Measurements from ENCODE around the gene GNPTG. TPM values are rescaled to one million over a fixed set of nuclear protein-coding genes. Genes with fewer than 3 reads are reported as not detected.
A peak's percentile ranks its signal among the peaks of the same experiment; 100 is the strongest.

The GNPTG gene
- total and polyA plus RNA-seq, 2 donors from 2014 or later: 88.7 to 138 TPM

GRCh38 chr16:1363501-1364041 is 11.8 kb downstream of the GNPTG start:
- intact Hi-C loops (cut with DNase I): no loop called here
- H3K9me3 ChIP-seq (ENCODE audit: control insufficient read depth in 2 of 3, insufficient read depth in 1 of 3, low read length in 3 of 3): no peaks in the 10 kb centered on the region

GRCh38 chr16:1364510-1364909 is 12.8 kb downstream of the GNPTG start:
- Histone ChIP-seq H3K27me3 (ENCODE audit: control insufficient read depth, insufficient read depth, low read length) (no peaks in the 10 kb centered on the region), H3K4me1 (ENCODE audit: control insufficient read depth in 2 of 3, insufficient read depth in 2 of 3, low read depth in 1 of 3, low read length in 3 of 3) (no peaks in the 10 kb centered on the region), H3K9me3 (ENCODE audit: control insufficient read depth in 2 of 3, insufficient read depth in 1 of 3, low read length in 3 of 3) (no peaks in the 10 kb centered on the region), H3K9ac (ENCODE audit: low read length in 3 of 3) (no peak overlapping the region), H3K36me3 (ENCODE audit: control insufficient read depth in 2 of 3, insufficient read depth in 3 of 3, low read length in 3 of 3) (peaks cover 0 to 26% (median 6%) of the 10 kb centered on the region in 3 donors), H3K4me3 (ENCODE audit: low read length in 3 of 3) (no peak overlapping the region), H3K27ac (ENCODE audit: low read depth in 2 of 2, low read length in 2 of 2) (no peak overlapping the region)
- DNase-seq: peak in 1 of 5 donors; percentile 78
- FAIRE-seq: no peak
- intact Hi-C loops (cut with DNase I): no loop called here
- no peak for TF ChIP-seq CTCF (IDR thresholded peaks at IDR 0.05; ENCODE audit: borderline replicate concordance, extremely low read depth, insufficient read depth)

More at GRCh38 chr16:1363501-1364041, 11.8 kb downstream of the GNPTG start:
- Histone ChIP-seq H3K4me1 (ENCODE audit: control insufficient read depth in 2 of 3, insufficient read depth in 2 of 3, low read depth in 1 of 3, low read length in 3 of 3) (no peaks in the 10 kb centered on the region), H3K4me3 (ENCODE audit: low read length in 3 of 3) (no peak overlapping the region), H3K27ac (ENCODE audit: low read depth in 2 of 2, low read length in 2 of 2) (no peak overlapping the region), H3K9ac (ENCODE audit: low read length in 3 of 3) (no peak overlapping the region), H3K27me3 (ENCODE audit: control insufficient read depth, insufficient read depth, low read length) (no peaks in the 10 kb centered on the region), H3K36me3 (ENCODE audit: control insufficient read depth in 2 of 3, insufficient read depth in 3 of 3, low read length in 3 of 3) (peaks cover 0 to 26% (median 6%) of the 10 kb centered on the region in 3 donors)
- DNase-seq: peak in 3 of 5 donors; percentile 41 to 82 (median 46)
- peak; percentile 62 for TF ChIP-seq CTCF (IDR thresholded peaks at IDR 0.05; ENCODE audit: borderline replicate concordance, extremely low read depth, insufficient read depth)
- no peak for FAIRE-seq

- no peaks in the 10 kb centered on the region for H3K9me3 ChIP-seq (ENCODE audit: control insufficient read depth in 2 of 3, insufficient read depth in 1 of 3, low read length in 3 of 3)
- intact Hi-C loops (cut with DNase I): no loop called here
- no peaks in the 10 kb centered on the region for H3K27me3 ChIP-seq (ENCODE audit: control insufficient read depth, insufficient read depth, low read length)
- no peak overlapping the region for H3K9ac ChIP-seq (ENCODE audit: low read length in 3 of 3)
- H3K4me1 ChIP-seq (ENCODE audit: control insufficient read depth in 2 of 3, insufficient read depth in 2 of 3, low read depth in 1 of 3, low read length in 3 of 3): no peaks in the 10 kb centered on the region
- no peak overlapping the region for H3K4me3 ChIP-seq (ENCODE audit: low read length in 3 of 3)
- H3K36me3 ChIP-seq (ENCODE audit: control insufficient read depth in 2 of 3, insufficient read depth in 3 of 3, low read length in 3 of 3): peaks cover 0 to 22% (median 6%) of the 10 kb centered on the region in 3 donors
- TF ChIP-seq CTCF (IDR thresholded peaks at IDR 0.05; ENCODE audit: borderline replicate concordance, extremely low read depth, insufficient read depth): no peak
- H3K27ac ChIP-seq (ENCODE audit: low read depth in 2 of 2, low read length in 2 of 2): no peak overlapping the region
- FAIRE-seq (no peak), DNase-seq (peak in 1 of 5 donors; percentile 76)
Measured at GRCh38 chr16:1366060-1366711, 14.5 kb downstream of the GNPTG start.
